ENCODE measurements around the gene AIFM3. TPM values are rescaled to one million over a fixed set of nuclear protein-coding genes. Genes with fewer than 3 reads are reported as not detected.

The AIFM3 gene
- total RNA-seq, 1 donor from 2014 or later = under 0.01 TPM

GRCh38 chr22:20974336-20974955, 7.4 kb downstream of the AIFM3 start:
- H3K36me3 ChIP-seq (ENCODE audit: control insufficient read depth in 3 of 3, insufficient read depth in 3 of 3, low read length in 3 of 3) = no peaks in the 10 kb centered on the region
- H3K4me3 ChIP-seq (ENCODE audit: low read length in 3 of 3) = no peak overlapping the region
- peaks cover 0 to 2% (median 2%) of the 10 kb centered on the region in 3 donors for H3K4me1 ChIP-seq (ENCODE audit: control insufficient read depth in 3 of 3, insufficient read depth in 3 of 3, low read length in 3 of 3)
- H3K27ac ChIP-seq (ENCODE audit: low read depth, low read length) = no peak overlapping the region
- H3K27me3 ChIP-seq (ENCODE audit: control insufficient read depth in 3 of 3, insufficient read depth in 3 of 3, low read length in 3 of 3) = peaks cover 4 to 23% (median 11%) of the 10 kb centered on the region in 3 donors
- no peaks in the 10 kb centered on the region for H3K9me3 ChIP-seq (ENCODE audit: control insufficient read depth in 3 of 3, low read length in 3 of 3)
- H3K9ac ChIP-seq (ENCODE audit: low read depth in 1 of 3, low read length in 3 of 3) = no peak overlapping the region

- Histone ChIP-seq H3K4me3 (ENCODE audit: low read length in 3 of 3) (no peak overlapping the region), H3K4me1 (ENCODE audit: control insufficient read depth in 3 of 3, insufficient read depth in 3 of 3, low read length in 3 of 3) (peaks cover 9 to 14% (median 14%) of the 10 kb centered on the region in 3 donors), H3K27ac (ENCODE audit: low read depth, low read length) (no peak overlapping the region), H3K27me3 (ENCODE audit: control insufficient read depth in 3 of 3, insufficient read depth in 3 of 3, low read length in 3 of 3) (peaks cover 4 to 23% (median 11%) of the 10 kb centered on the region in 3 donors), H3K36me3 (ENCODE audit: control insufficient read depth in 3 of 3, insufficient read depth in 3 of 3, low read length in 3 of 3) (no peaks in the 10 kb centered on the region), H3K9me3 (ENCODE audit: control insufficient read depth in 3 of 3, low read length in 3 of 3) (no peaks in the 10 kb centered on the region), H3K9ac (ENCODE audit: low read depth in 1 of 3, low read length in 3 of 3) (no peak overlapping the region)
These were observed 8.7 kb downstream of the AIFM3 start for GRCh38 chr22:20975541-20976290.

GRCh38 chr22:20976291-20976877, 9.3 kb downstream of the AIFM3 start:
- no peak overlapping the region for H3K27ac ChIP-seq (ENCODE audit: low read depth, low read length)
- peaks cover 15 to 21% (median 21%) of the 10 kb centered on the region in 3 donors for H3K4me1 ChIP-seq (ENCODE audit: control insufficient read depth in 3 of 3, insufficient read depth in 3 of 3, low read length in 3 of 3)
- H3K9ac ChIP-seq (ENCODE audit: low read depth in 1 of 3, low read length in 3 of 3) = no peak overlapping the region
- no peaks in the 10 kb centered on the region for H3K9me3 ChIP-seq (ENCODE audit: control insufficient read depth in 3 of 3, low read length in 3 of 3)
- no peaks in the 10 kb centered on the region for H3K36me3 ChIP-seq (ENCODE audit: control insufficient read depth in 3 of 3, insufficient read depth in 3 of 3, low read length in 3 of 3)
- no peak overlapping the region for H3K4me3 ChIP-seq (ENCODE audit: low read length in 3 of 3)
- H3K27me3 ChIP-seq (ENCODE audit: control insufficient read depth in 3 of 3, insufficient read depth in 3 of 3, low read length in 3 of 3) = peaks cover 4 to 23% (median 11%) of the 10 kb centered on the region in 3 donors

GRCh38 chr22:20977019-20977418, 10.0 kb downstream of the AIFM3 start:
- Histone ChIP-seq H3K27ac (ENCODE audit: low read depth, low read length) (no peak overlapping the region), H3K4me3 (ENCODE audit: low read length in 3 of 3) (no peak overlapping the region), H3K9me3 (ENCODE audit: control insufficient read depth in 3 of 3, low read length in 3 of 3) (no peaks in the 10 kb centered on the region), H3K9ac (ENCODE audit: low read depth in 1 of 3, low read length in 3 of 3) (no peak overlapping the region), H3K36me3 (ENCODE audit: control insufficient read depth in 3 of 3, insufficient read depth in 3 of 3, low read length in 3 of 3) (no peaks in the 10 kb centered on the region), H3K27me3 (ENCODE audit: control insufficient read depth in 3 of 3, insufficient read depth in 3 of 3, low read length in 3 of 3) (peaks cover 4 to 23% (median 11%) of the 10 kb centered on the region in 3 donors), H3K4me1 (ENCODE audit: control insufficient read depth in 3 of 3, insufficient read depth in 3 of 3, low read length in 3 of 3) (peaks cover 18 to 27% (median 24%) of the 10 kb centered on the region in 3 donors)

GRCh38 chr22:20977516-20978170, 10.6 kb downstream of the AIFM3 start:
- Histone ChIP-seq H3K9ac (ENCODE audit: low read depth in 1 of 3, low read length in 3 of 3) (no peak overlapping the region), H3K36me3 (ENCODE audit: control insufficient read depth in 3 of 3, insufficient read depth in 3 of 3, low read length in 3 of 3) (no peaks in the 10 kb centered on the region), H3K27me3 (ENCODE audit: control insufficient read depth in 3 of 3, insufficient read depth in 3 of 3, low read length in 3 of 3) (peaks cover 4 to 23% (median 11%) of the 10 kb centered on the region in 3 donors), H3K4me1 (ENCODE audit: control insufficient read depth in 3 of 3, insufficient read depth in 3 of 3, low read length in 3 of 3) (peaks cover 19 to 29% (median 27%) of the 10 kb centered on the region in 3 donors), H3K4me3 (ENCODE audit: low read length in 3 of 3) (no peak overlapping the region), H3K27ac (ENCODE audit: low read depth, low read length) (no peak overlapping the region), H3K9me3 (ENCODE audit: control insufficient read depth in 3 of 3, low read length in 3 of 3) (no peaks in the 10 kb centered on the region)

- H3K36me3 ChIP-seq (ENCODE audit: control insufficient read depth in 3 of 3, insufficient read depth in 3 of 3, low read length in 3 of 3) = peaks cover 2 to 3% (median 2%) of the 10 kb centered on the region in 3 donors
These were observed 11.4 kb downstream of the AIFM3 start for GRCh38 chr22:20978419-20978818.

GRCh38 chr22:20979243-20979809, 12.3 kb downstream of the AIFM3 start:
- Histone ChIP-seq H3K9me3 (ENCODE audit: control insufficient read depth in 3 of 3, low read length in 3 of 3) (no peaks in the 10 kb centered on the region), H3K9ac (ENCODE audit: low read depth in 1 of 3, low read length in 3 of 3) (peak overlapping the region in 2 of 3 donors; percentile 65 to 97), H3K36me3 (ENCODE audit: control insufficient read depth in 3 of 3, insufficient read depth in 3 of 3, low read length in 3 of 3) (peaks cover 6 to 12% (median 10%) of the 10 kb centered on the region in 3 donors), H3K4me1 (ENCODE audit: control insufficient read depth in 3 of 3, insufficient read depth in 3 of 3, low read length in 3 of 3) (peaks cover 29 to 42% (median 39%) of the 10 kb centered on the region in 3 donors), H3K4me3 (ENCODE audit: low read length in 3 of 3) (peak overlapping the region; percentile 38 to 54 (median 52)), H3K27me3 (ENCODE audit: control insufficient read depth in 3 of 3, insufficient read depth in 3 of 3, low read length in 3 of 3) (peaks cover 4 to 21% (median 9%) of the 10 kb centered on the region in 3 donors), H3K27ac (ENCODE audit: low read depth, low read length) (no peak overlapping the region)

More at GRCh38 chr22:20978419-20978818, 11.4 kb downstream of the AIFM3 start:
- Histone ChIP-seq H3K4me3 (ENCODE audit: low read length in 3 of 3) (no peak overlapping the region), H3K27ac (ENCODE audit: low read depth, low read length) (no peak overlapping the region), H3K27me3 (ENCODE audit: control insufficient read depth in 3 of 3, insufficient read depth in 3 of 3, low read length in 3 of 3) (peaks cover 4 to 23% (median 11%) of the 10 kb centered on the region in 3 donors), H3K9me3 (ENCODE audit: control insufficient read depth in 3 of 3, low read length in 3 of 3) (no peaks in the 10 kb centered on the region), H3K9ac (ENCODE audit: low read depth in 1 of 3, low read length in 3 of 3) (no peak overlapping the region), H3K4me1 (ENCODE audit: control insufficient read depth in 3 of 3, insufficient read depth in 3 of 3, low read length in 3 of 3) (peaks cover 27 to 37% (median 35%) of the 10 kb centered on the region in 3 donors)

GRCh38 chr22:20979940-20980453, 12.9 kb downstream of the AIFM3 start:
- peaks cover 9 to 12% (median 10%) of the 10 kb centered on the region in 3 donors for H3K36me3 ChIP-seq (ENCODE audit: control insufficient read depth in 3 of 3, insufficient read depth in 3 of 3, low read length in 3 of 3)
- no peak overlapping the region for H3K27ac ChIP-seq (ENCODE audit: low read depth, low read length)
- no peaks in the 10 kb centered on the region for H3K9me3 ChIP-seq (ENCODE audit: control insufficient read depth in 3 of 3, low read length in 3 of 3)
- peak overlapping the region in 2 of 3 donors; percentile 38 to 97 for H3K9ac ChIP-seq (ENCODE audit: low read depth in 1 of 3, low read length in 3 of 3)
- H3K4me1 ChIP-seq (ENCODE audit: control insufficient read depth in 3 of 3, insufficient read depth in 3 of 3, low read length in 3 of 3) = peaks cover 29 to 42% (median 39%) of the 10 kb centered on the region in 3 donors
- peak overlapping the region; percentile 35 to 54 (median 38) for H3K4me3 ChIP-seq (ENCODE audit: low read length in 3 of 3)
- peaks cover 4 to 17% (median 4%) of the 10 kb centered on the region in 3 donors for H3K27me3 ChIP-seq (ENCODE audit: control insufficient read depth in 3 of 3, insufficient read depth in 3 of 3, low read length in 3 of 3)

- H3K27ac ChIP-seq (ENCODE audit: low read depth, low read length) = no peak overlapping the region
- peaks cover 4 to 17% (median 4%) of the 10 kb centered on the region in 3 donors for H3K27me3 ChIP-seq (ENCODE audit: control insufficient read depth in 3 of 3, insufficient read depth in 3 of 3, low read length in 3 of 3)
- no peaks in the 10 kb centered on the region for H3K9me3 ChIP-seq (ENCODE audit: control insufficient read depth in 3 of 3, low read length in 3 of 3)
- H3K9ac ChIP-seq (ENCODE audit: low read depth in 1 of 3, low read length in 3 of 3) = peak overlapping the region in 2 of 3 donors; percentile 97
- H3K4me3 ChIP-seq (ENCODE audit: low read length in 3 of 3) = peak overlapping the region; percentile 93 to 98 (median 98)
- H3K36me3 ChIP-seq (ENCODE audit: control insufficient read depth in 3 of 3, insufficient read depth in 3 of 3, low read length in 3 of 3) = peaks cover 11 to 15% (median 12%) of the 10 kb centered on the region in 3 donors
- H3K4me1 ChIP-seq (ENCODE audit: control insufficient read depth in 3 of 3, insufficient read depth in 3 of 3, low read length in 3 of 3) = peaks cover 29 to 42% (median 39%) of the 10 kb centered on the region in 3 donors
These were observed 13.5 kb downstream of the AIFM3 start for GRCh38 chr22:20980523-20980922.

Measured in skeletal muscle tissue (tissue), 4 donors.